GM21717 (cell line): ENCODE results near the gene ABI3.

Source experiments
- ATAC-seq: cut with Tn5 transposase; IDR thresholded peaks from one replicate; pipeline ENCODE4 v1.9.1; 2021; ENCODE audit warnings: mild to moderate bottlenecking, moderate library complexity; ENCODE audit not compliant: unreplicated experiment

ABI3 gene

GRCh38 chr17:49196520-49196919 lies 14.0 kb upstream of the ABI3 start:
- ATAC-seq, result no peak

- no peak for ATAC-seq
Observed at GRCh38 chr17:49197346-49197998, 13.0 kb upstream of the ABI3 start.

- no peak for ATAC-seq
Observed at GRCh38 chr17:49198211-49198610, 12.3 kb upstream of the ABI3 start.

- no peak for ATAC-seq
Observed at GRCh38 chr17:49200423-49201083, 10.0 kb upstream of the ABI3 start.

GRCh38 chr17:49201481-49201927 lies 9.0 kb upstream of the ABI3 start:
- ATAC-seq, result no peak

- no peak for ATAC-seq
Observed at GRCh38 chr17:49203796-49204195, 6.7 kb upstream of the ABI3 start.

GRCh38 chr17:49204516-49204915 lies 6.0 kb upstream of the ABI3 start:
- no peak for ATAC-seq

GRCh38 chr17:49209061-49209571 lies 1.4 kb upstream of the ABI3 start:
- no peak for ATAC-seq

- ATAC-seq, result no peak
Observed at GRCh38 chr17:49213399-49213798, 2.9 kb downstream of the ABI3 start.

GRCh38 chr17:49213847-49214246 lies 3.3 kb downstream of the ABI3 start:
- no peak for ATAC-seq

- no peak for ATAC-seq
Observed at GRCh38 chr17:49214676-49215360, 4.3 kb downstream of the ABI3 start.

- no peak for ATAC-seq
Observed at GRCh38 chr17:49216482-49216881, 6.0 kb downstream of the ABI3 start.

GRCh38 chr17:49216953-49217650 lies 6.6 kb downstream of the ABI3 start:
- no peak for ATAC-seq

GRCh38 chr17:49217651-49218413 lies 7.3 kb downstream of the ABI3 start:
- ATAC-seq, result no peak

- no peak for ATAC-seq
Observed at GRCh38 chr17:49218941-49219913, 8.7 kb downstream of the ABI3 start.

- ATAC-seq, result no peak
Observed at GRCh38 chr17:49219987-49220386, 9.5 kb downstream of the ABI3 start.

- no peak for ATAC-seq
Observed at GRCh38 chr17:49223168-49223516, 12.6 kb downstream of the ABI3 start.

- no peak for ATAC-seq
Observed at GRCh38 chr17:49223517-49224197, 13.2 kb downstream of the ABI3 start.
